GM19328 (cell line): ENCODE data around the gene SEMA3A.

Experiments used
- ATAC-seq: cut with Tn5 transposase; IDR thresholded peaks from one replicate; pipeline ENCODE4 v1.9.1; 2021; ENCODE audit warnings: mild to moderate bottlenecking, moderate library complexity; ENCODE audit not compliant: unreplicated experiment

Gene SEMA3A

GRCh38 chr7:84113286-84113685 lies 81.3 kb downstream of the SEMA3A start:
- ATAC-seq = no peak

- ATAC-seq = no peak
Measured at GRCh38 chr7:84112771-84113170, 81.8 kb downstream of the SEMA3A start.

- no peak for ATAC-seq
Measured at GRCh38 chr7:84111842-84112241, 82.7 kb downstream of the SEMA3A start.

- no peak for ATAC-seq
Measured at GRCh38 chr7:84110400-84110799, 84.2 kb downstream of the SEMA3A start.

GRCh38 chr7:84108787-84109186 lies 85.8 kb downstream of the SEMA3A start:
- no peak for ATAC-seq

GRCh38 chr7:84108119-84108518 lies 86.5 kb downstream of the SEMA3A start:
- ATAC-seq = no peak

- no peak for ATAC-seq
Measured at GRCh38 chr7:84107259-84107658, 87.3 kb downstream of the SEMA3A start.

- no peak for ATAC-seq
Measured at GRCh38 chr7:84106291-84106690, 88.3 kb downstream of the SEMA3A start.

GRCh38 chr7:84105586-84105985 lies 89.0 kb downstream of the SEMA3A start:
- ATAC-seq = no peak

GRCh38 chr7:84104826-84105225 lies 89.8 kb downstream of the SEMA3A start:
- ATAC-seq = no peak

- no peak for ATAC-seq
Measured at GRCh38 chr7:84102213-84102612, 92.4 kb downstream of the SEMA3A start.

GRCh38 chr7:84100866-84101265 lies 93.7 kb downstream of the SEMA3A start:
- no peak for ATAC-seq

- no peak for ATAC-seq
Measured at GRCh38 chr7:84095971-84096370, 98.6 kb downstream of the SEMA3A start.

GRCh38 chr7:84092207-84092606 lies 102.4 kb downstream of the SEMA3A start:
- no peak for ATAC-seq

- ATAC-seq = no peak
Measured at GRCh38 chr7:84091318-84091717, 103.3 kb downstream of the SEMA3A start.

- no peak for ATAC-seq
Measured at GRCh38 chr7:84088802-84089201, 105.8 kb downstream of the SEMA3A start.

- no peak for ATAC-seq
Measured at GRCh38 chr7:84085998-84086397, 108.6 kb downstream of the SEMA3A start.

- no peak for ATAC-seq
Measured at GRCh38 chr7:84085147-84085546, 109.4 kb downstream of the SEMA3A start.

GRCh38 chr7:84083846-84084245 lies 110.7 kb downstream of the SEMA3A start:
- no peak for ATAC-seq

- ATAC-seq = no peak
Measured at GRCh38 chr7:84081973-84082522, 112.5 kb downstream of the SEMA3A start.

GRCh38 chr7:84077336-84077735 lies 117.3 kb downstream of the SEMA3A start:
- ATAC-seq = no peak

GRCh38 chr7:84076219-84076618 lies 118.4 kb downstream of the SEMA3A start:
- ATAC-seq = no peak

- no peak for ATAC-seq
Measured at GRCh38 chr7:84073186-84073875, 121.3 kb downstream of the SEMA3A start.
